Measurements from ENCODE around the gene ANO7.

ANO7 gene

DNA sequence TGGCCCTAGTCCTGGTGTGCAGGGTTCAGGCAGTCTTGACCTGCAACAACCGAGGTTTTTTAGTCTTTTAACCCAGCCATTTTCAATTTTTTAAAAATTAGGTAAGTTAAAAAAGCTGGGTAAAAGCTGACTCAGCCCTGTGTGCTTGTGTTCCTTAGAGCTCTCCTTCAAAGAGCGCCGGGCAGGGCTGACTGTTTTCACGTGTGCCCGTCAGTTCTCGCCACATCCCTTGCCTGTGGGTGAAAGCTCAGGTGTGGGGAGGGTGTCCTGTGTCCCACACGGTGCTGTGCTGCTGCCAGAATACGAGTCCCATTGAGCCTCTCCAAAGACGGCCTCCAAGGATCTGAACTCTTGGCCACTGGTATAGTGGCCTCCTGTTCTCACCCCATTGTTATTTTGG lies 5.3 kb upstream of the ANO7 start:
- TF ChIP-seq, protein P1, sequence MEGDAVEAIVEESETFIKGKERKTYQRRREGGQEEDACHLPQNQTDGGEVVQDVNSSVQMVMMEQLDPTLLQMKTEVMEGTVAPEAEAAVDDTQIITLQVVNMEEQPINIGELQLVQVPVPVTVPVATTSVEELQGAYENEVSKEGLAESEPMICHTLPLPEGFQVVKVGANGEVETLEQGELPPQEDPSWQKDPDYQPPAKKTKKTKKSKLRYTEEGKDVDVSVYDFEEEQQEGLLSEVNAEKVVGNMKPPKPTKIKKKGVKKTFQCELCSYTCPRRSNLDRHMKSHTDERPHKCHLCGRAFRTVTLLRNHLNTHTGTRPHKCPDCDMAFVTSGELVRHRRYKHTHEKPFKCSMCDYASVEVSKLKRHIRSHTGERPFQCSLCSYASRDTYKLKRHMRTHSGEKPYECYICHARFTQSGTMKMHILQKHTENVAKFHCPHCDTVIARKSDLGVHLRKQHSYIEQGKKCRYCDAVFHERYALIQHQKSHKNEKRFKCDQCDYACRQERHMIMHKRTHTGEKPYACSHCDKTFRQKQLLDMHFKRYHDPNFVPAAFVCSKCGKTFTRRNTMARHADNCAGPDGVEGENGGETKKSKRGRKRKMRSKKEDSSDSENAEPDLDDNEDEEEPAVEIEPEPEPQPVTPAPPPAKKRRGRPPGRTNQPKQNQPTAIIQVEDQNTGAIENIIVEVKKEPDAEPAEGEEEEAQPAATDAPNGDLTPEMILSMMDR (IDR thresholded peaks at IDR 0.05; ENCODE audit: borderline replicate concordance, insufficient read depth, low read depth, low read length), result no peak

DNA sequence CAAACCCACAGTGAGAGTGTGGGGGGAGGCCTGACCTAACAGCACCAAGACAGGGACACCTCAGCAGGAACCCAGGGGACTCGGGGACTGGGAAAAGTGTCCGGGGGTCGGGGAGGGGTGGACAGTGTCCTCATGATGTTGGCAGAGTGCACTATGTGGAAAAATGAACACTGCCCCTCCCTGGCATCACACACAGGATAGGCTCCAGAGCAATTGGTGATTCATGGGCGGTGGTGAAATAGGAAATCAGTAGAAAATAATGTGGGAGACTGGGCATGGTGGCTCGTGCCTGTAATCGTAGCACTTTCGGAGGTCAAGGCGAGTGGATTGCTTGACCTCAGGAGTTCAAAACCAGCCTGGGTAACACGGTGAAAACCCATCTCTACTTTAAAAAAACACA lies 3.6 kb upstream of the ANO7 start:
- TF ChIP-seq, protein P1 (IDR thresholded peaks at IDR 0.05; ENCODE audit: borderline replicate concordance, insufficient read depth, low read depth, low read length), result no peak
- no peak overlapping the region for H3K4me3 ChIP-seq (ENCODE audit: low read depth, low read length)

More for the DNA sequence above, 5.3 kb upstream of the ANO7 start:
- H3K4me3 ChIP-seq (ENCODE audit: low read depth, low read length), result no peak overlapping the region

DNA sequence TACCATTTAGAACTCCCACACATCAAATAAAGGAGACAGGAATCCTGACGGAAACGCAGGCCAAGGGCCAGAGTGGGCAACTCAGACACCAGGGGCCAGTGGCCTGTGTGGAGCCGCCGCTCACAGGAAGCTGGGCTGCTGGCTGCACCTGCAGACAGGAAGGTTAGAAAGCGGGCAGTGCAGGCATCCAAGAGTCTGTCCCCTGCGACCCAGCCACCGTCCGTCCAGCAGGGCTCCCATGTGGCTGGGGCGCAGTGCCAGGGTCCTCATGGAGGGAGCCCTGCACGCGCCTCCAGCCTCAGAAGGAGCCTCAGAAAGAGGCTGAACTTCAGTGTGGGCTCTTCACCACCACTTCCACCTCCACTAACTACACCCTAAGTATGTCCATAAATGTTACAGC lies 2.5 kb upstream of the ANO7 start:
- no peak overlapping the region for H3K4me3 ChIP-seq (ENCODE audit: low read depth, low read length)
- TF ChIP-seq, protein P1 (IDR thresholded peaks at IDR 0.05; ENCODE audit: borderline replicate concordance, insufficient read depth, low read depth, low read length), result no peak

DNA sequence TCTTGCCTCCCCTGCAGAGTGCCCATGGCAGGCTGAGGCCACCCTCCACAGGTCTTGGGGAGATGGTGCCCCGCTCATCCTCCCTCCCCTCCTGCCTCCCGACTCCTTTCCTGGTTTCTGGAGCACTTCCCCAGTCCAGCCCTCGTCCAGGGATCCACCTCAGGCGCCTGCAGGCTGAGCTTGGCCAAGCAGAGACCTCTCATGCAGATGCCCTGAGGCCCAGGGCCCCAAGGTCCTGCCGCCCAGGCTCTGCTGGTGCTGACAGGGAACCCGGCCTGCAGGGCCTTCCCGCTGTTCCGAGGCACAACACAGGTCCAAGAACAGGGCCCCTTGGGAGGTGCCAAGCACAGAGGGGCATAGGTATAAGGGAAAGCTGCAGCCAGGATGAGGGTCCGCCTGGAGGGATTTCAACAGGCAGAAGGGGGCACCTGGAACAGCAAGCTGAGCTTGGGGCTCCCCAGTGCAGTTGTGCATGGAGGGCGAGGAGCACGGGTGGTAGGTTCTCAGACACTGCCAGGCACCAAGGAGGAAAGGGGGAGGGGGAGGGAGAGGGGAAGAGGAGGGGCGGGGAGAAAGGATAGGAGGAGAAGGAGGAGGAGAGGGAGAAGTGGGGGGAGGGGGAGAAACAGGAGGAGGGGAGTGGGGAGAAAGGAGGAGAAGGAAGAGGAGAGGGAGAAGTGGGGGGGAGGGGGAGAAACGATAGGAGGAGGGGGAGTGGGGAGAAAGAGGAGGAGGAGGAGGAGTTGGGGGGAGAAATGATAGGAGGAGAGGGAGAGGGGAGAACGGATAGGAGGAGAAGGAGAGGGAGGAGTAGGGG lies 1.2 kb upstream of the ANO7 start:
- TF ChIP-seq, protein P1 (IDR thresholded peaks at IDR 0.05; ENCODE audit: borderline replicate concordance, insufficient read depth, low read depth, low read length), result no peak
- no peak overlapping the region for H3K4me3 ChIP-seq (ENCODE audit: low read depth, low read length)

DNA sequence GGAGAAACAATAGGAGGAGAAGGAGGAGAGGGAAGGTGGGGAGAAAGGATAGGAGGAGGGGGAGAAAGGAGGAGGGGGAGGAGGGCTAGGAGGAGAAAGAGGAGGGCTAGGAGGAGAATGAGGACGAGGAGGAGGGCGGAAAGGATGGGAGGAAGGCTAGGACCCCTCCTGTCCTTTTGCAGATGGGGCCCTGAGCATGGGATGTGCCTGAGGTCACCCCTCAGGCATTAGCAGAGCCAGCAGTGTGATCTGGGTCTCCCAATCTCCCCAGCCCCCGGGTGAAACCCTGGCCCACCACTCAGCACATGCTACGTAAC lies 601 bp upstream of the ANO7 start:
- TF ChIP-seq, protein P1 (IDR thresholded peaks at IDR 0.05; ENCODE audit: borderline replicate concordance, insufficient read depth, low read depth, low read length), result no peak
- no peak overlapping the region for H3K4me3 ChIP-seq (ENCODE audit: low read depth, low read length)

DNA sequence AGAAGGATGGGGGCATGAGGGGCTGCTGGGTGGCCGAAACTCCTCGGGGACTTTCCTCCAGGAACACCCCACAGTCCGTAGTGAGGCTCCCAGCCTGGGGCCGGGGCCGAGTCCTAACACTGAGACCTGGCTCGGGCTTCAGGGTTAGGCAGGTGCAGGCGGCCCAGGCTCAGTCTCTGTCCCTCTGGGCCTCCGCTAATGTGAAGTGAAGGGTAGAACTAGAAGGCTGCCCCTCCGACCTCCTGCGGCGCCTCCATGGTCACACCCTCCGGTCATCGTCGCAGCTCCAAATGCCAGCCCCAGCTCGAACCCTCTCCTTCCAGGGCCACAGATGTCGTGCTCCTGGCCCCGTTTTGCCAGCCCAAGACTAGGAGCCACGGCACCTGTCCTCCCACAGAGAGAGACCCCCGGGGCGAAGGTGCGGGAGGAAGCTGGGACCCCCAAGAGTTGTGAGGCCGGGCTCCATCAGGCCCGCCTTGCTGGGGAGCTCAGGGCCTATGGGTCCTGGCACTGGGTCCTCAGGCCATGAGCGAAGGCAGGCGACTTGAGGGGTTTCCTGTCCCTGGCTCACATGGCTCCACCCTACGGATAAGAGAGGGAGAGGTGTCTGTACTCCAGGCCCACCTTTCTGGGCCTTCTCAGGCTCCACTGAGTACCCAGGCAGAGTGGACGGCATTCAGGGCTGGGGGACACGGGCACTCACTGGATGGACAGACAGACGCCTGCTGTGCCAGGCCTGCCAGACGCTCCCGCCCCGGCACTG lies 797 bp downstream of the ANO7 start:
- TF ChIP-seq, protein P1 (IDR thresholded peaks at IDR 0.05; ENCODE audit: borderline replicate concordance, insufficient read depth, low read depth, low read length), result no peak
- no peak overlapping the region for H3K4me3 ChIP-seq (ENCODE audit: low read depth, low read length)

DNA sequence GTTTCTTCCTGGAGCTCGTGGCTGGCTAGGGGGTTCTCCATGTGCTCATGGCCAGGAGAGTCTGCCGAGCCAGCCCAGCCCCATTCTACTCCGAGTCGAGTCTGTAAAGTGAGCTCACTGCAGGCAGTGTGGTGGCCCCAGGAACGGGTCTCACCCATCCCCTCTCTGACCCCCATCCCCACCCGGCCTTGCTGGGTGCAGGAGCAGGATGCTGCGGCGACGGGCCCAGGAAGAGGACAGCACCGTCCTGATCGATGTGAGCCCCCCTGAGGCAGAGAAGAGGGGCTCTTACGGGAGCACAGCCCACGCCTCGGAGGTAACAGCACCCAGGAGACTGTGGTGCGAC lies 1.4 kb downstream of the ANO7 start:
- TF ChIP-seq, protein P1 (IDR thresholded peaks at IDR 0.05; ENCODE audit: borderline replicate concordance, insufficient read depth, low read depth, low read length), result no peak
- H3K4me3 ChIP-seq (ENCODE audit: low read depth, low read length), result no peak overlapping the region
